ENCODE measurements around the gene NPM3.

NPM3 gene

DNA sequence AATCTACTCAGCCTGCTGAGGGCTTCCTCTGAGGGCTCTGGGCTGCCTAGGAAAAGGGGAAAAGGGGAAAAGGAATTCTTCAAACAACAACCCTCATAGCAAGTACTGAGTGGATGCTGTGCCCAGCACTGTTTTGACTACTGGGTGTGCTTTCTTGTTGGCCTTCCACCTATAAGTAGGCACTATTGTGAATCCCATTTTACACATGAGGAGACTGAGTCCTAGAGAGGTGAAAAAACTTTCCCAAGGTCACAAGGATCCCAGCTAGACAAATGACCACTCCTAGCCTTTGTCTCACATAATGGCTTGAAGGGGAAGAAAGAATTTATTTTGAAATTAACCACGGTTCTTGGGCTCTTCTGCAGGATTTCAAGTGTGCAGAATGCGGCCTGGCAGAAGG is 24.4 kb downstream of the NPM3 start:
- DNase-seq (ENCODE audit: low read depth, low spot score), result no peak

GRCh38 chr10:101752241-101752640 is 31.0 kb downstream of the NPM3 start:
- no peak for DNase-seq (ENCODE audit: low read depth, low spot score)

- DNase-seq (ENCODE audit: low read depth, low spot score), result no peak
Observed at GRCh38 chr10:101749047-101750016, 33.9 kb downstream of the NPM3 start.

GRCh38 chr10:101748496-101748895 is 34.8 kb downstream of the NPM3 start:
- DNase-seq (ENCODE audit: low read depth, low spot score), result no peak

DNA sequence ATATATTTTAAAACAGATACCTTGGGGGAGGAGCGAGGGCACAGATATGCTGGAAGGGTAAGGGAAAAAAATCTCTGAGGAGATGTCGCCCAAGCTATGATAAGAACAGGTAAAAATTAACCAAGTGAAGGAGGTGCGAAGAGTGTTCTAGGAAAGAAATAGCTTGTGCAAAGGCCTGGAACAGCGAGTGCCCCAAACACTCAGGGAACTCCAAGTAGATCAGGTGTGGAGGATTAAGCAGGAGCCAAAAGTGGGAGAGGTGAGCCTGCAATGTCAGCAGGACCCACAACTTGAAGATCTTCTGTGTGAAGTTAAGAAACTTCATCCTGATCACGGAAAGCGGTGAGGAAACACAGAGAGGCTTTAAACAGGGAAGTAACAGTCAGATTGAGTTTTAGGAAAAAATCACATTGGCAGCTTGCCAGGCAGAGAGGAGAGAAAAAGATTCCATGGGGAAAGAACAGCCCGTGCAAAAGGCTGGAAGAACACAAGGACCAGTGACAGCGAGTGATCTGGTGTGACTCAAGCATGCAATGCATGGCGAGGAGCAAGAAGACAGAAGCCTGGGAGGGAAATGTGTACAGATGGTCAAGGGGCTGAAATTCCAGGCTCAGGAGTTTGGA is 38.1 kb downstream of the NPM3 start:
- DNase-seq (ENCODE audit: low read depth, low spot score), result no peak

- DNase-seq (ENCODE audit: low read depth, low spot score), result no peak
Observed at GRCh38 chr10:101744267-101744666, 39.0 kb downstream of the NPM3 start.

DNA sequence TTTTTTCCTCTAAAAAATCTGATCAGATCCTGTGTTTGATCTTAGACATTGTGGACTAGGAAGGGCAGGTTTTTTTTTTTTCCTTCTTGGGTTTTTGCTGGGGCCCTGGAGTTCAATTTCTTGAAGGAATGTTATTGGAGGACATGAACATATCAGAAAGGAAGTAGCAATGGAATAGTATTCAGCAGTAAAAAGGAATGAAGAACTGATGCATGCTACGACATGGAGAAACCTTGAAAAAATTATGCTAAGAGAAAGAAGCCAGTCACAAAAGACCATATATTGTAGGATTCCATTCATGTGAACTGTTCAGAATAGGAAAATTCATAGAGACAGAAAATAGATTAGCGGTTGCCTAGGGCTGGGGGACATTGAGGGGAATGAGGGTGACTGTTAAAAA is 41.3 kb downstream of the NPM3 start:
- no peak for DNase-seq (ENCODE audit: low read depth, low spot score)

DNA sequence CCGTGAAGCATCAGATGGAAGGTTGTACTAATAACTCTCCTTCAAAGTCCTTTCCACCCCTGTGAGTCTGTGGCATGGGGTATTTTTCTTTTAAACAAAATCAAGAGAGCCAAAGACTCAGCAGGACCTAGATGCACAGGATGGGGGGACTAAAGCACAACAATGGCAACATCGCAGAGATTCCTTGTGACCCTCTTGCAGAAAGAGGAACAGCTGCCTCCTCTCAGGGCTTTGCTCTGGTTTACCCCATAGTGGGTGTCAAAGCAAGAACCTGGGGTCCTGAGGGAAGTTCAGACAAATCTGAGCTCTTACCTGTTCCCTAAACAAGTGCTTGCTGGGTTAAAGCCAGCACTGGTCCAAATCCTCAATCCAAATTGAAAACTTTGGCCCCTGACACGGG is 46.6 kb downstream of the NPM3 start:
- DNase-seq (ENCODE audit: low read depth, low spot score), result no peak

GRCh38 chr10:101732096-101732495 is 51.1 kb downstream of the NPM3 start:
- DNase-seq (ENCODE audit: low read depth, low spot score), result no peak
